ENCODE measurements around the gene MPPED1. TPM values are rescaled to one million over a fixed set of nuclear protein-coding genes. Genes with fewer than 3 reads are reported as not detected.

The MPPED1 gene
- total RNA-seq, 1 donor from 2014 or later, result 1.7 TPM

- Mint-ChIP-seq H3K27me3 (ENCODE audit: low read depth) (peaks cover 42% of the 10 kb centered on the region), H3K4me1 (peaks cover 2% of the 10 kb centered on the region), H3K9me3 (no peaks in the 10 kb centered on the region), H3K4me3 (no peak overlapping the region), H3K27ac (ENCODE audit: unreplicated experiment) (no peak overlapping the region), H3K36me3 (ENCODE audit: low read depth) (no peaks in the 10 kb centered on the region)
- no peak for DNase-seq (ENCODE audit: low read depth, low spot score)
- no peak for TF ChIP-seq CTCF (conservative IDR thresholded peaks at IDR 0.05)
These were observed 4.2 kb upstream of the MPPED1 start for GRCh38 chr22:43407591-43407990.

GRCh38 chr22:43408009-43408408 is 3.8 kb upstream of the MPPED1 start:
- no peak overlapping the region for H3K27ac Mint-ChIP-seq (ENCODE audit: unreplicated experiment)
- no peak for TF ChIP-seq CTCF (conservative IDR thresholded peaks at IDR 0.05)
- H3K9me3 Mint-ChIP-seq, result no peaks in the 10 kb centered on the region
- H3K27me3 Mint-ChIP-seq (ENCODE audit: low read depth), result peaks cover 46% of the 10 kb centered on the region
- H3K4me1 Mint-ChIP-seq, result peaks cover 6% of the 10 kb centered on the region
- H3K4me3 Mint-ChIP-seq, result no peak overlapping the region
- no peaks in the 10 kb centered on the region for H3K36me3 Mint-ChIP-seq (ENCODE audit: low read depth)
- no peak for DNase-seq (ENCODE audit: low read depth, low spot score)

GRCh38 chr22:43409046-43409445 is 2.8 kb upstream of the MPPED1 start:
- DNase-seq (ENCODE audit: low read depth, low spot score), result no peak
- Mint-ChIP-seq H3K4me1 (peaks cover 17% of the 10 kb centered on the region), H3K4me3 (no peak overlapping the region), H3K27ac (ENCODE audit: unreplicated experiment) (no peak overlapping the region), H3K9me3 (no peaks in the 10 kb centered on the region), H3K27me3 (ENCODE audit: low read depth) (peaks cover 56% of the 10 kb centered on the region), H3K36me3 (ENCODE audit: low read depth) (no peaks in the 10 kb centered on the region)
- TF ChIP-seq CTCF (conservative IDR thresholded peaks at IDR 0.05), result no peak

GRCh38 chr22:43409800-43410199 is 2.0 kb upstream of the MPPED1 start:
- no peak for DNase-seq (ENCODE audit: low read depth, low spot score)
- TF ChIP-seq CTCF (conservative IDR thresholded peaks at IDR 0.05), result no peak
- Mint-ChIP-seq H3K4me3 (peak overlapping the region; percentile 73), H3K36me3 (ENCODE audit: low read depth) (no peaks in the 10 kb centered on the region), H3K9me3 (no peaks in the 10 kb centered on the region), H3K27me3 (ENCODE audit: low read depth) (peaks cover 61% of the 10 kb centered on the region), H3K27ac (ENCODE audit: unreplicated experiment) (no peak overlapping the region), H3K4me1 (peaks cover 24% of the 10 kb centered on the region)

GRCh38 chr22:43411040-43411868 is 560 bp upstream of the MPPED1 start:
- peaks cover 75% of the 10 kb centered on the region for H3K27me3 Mint-ChIP-seq (ENCODE audit: low read depth)
- H3K4me3 Mint-ChIP-seq, result peak overlapping the region; percentile 42
- no peaks in the 10 kb centered on the region for H3K36me3 Mint-ChIP-seq (ENCODE audit: low read depth)
- DNase-seq (ENCODE audit: low read depth, low spot score), result no peak
- no peak overlapping the region for H3K27ac Mint-ChIP-seq (ENCODE audit: unreplicated experiment)
- H3K9me3 Mint-ChIP-seq, result no peaks in the 10 kb centered on the region
- no peak for TF ChIP-seq CTCF (conservative IDR thresholded peaks at IDR 0.05)
- H3K4me1 Mint-ChIP-seq, result peaks cover 36% of the 10 kb centered on the region
